Stomach (tissue), 9 donors: ENCODE data around the gene MON1A. TPM values are rescaled to one million over a fixed set of nuclear protein-coding genes. Genes with fewer than 3 reads are reported as not detected.
"Not testable (repeated sequence)": the region's sequence is repeated elsewhere in the genome, so short reads cannot be mapped to it uniquely, and the experiment has no call there.

Experiments
- DNase-seq, 2 donors: peaks; one replicate each; pipeline versions ENCODE4 v3.0.0 to v3.0.0-alpha.2; 2013 to 2019
- H3K27ac ChIP-seq, 5 donors: fragments of 200-600 bp in 4 of 5; sonication (generic) in 4 of 5; one replicate each; pipeline ENCODE4 v1.5.1; 2013 to 2019; ENCODE audit warnings: mild to moderate bottlenecking in 1 of 5, moderate library complexity in 1 of 5
- H3K27me3 ChIP-seq, 3 donors: fragments of 200-600 bp; sonication (generic); one replicate each; pipeline ENCODE4 v1.5.1; 2017 to 2019; ENCODE audit warnings: mixed run types in 1 of 3
- H3K36me3 ChIP-seq, 4 donors: fragments of 200-600 bp; sonication (generic); 1 replicate in 3 of 4; 2 replicates in 1 of 4; pipeline ENCODE4 v1.5.1; 2016 to 2019
- H3K4me1 ChIP-seq, 4 donors: fragments of 200-600 bp; sonication (generic); one replicate each; pipeline ENCODE4 v1.5.1; 2016 to 2019
- H3K4me3 ChIP-seq, 4 donors: fragments of 200-600 bp; sonication (generic) in 3 of 4; one replicate each; pipeline ENCODE4 v1.5.1; 2016 to 2019; ENCODE audit warnings: mild to moderate bottlenecking in 1 of 4
- H3K9me3 ChIP-seq, 4 donors: fragments of 200-600 bp; sonication (generic); one replicate each; pipeline ENCODE4 v1.5.1; 2016 to 2019
- CTCF ChIP-seq, 7 experiments: fragments of 450-650 bp in 4 of 7; fragments of 200-600 bp in 3 of 7; sonication (generic) in 3 of 7; IDR thresholded peaks; one replicate each; pipeline ENCODE4 v1.5.1; 2016 to 2019; ENCODE audit warnings: antibody characterized with exemption in 7 of 7, control low read depth in 2 of 7, mild to moderate bottlenecking in 1 of 7
- EP300 ChIP-seq: sonication (generic); formaldehyde crosslinking; IDR thresholded peaks from one replicate; pipeline ENCODE4 v1.6.1; 2017; ENCODE audit warnings: antibody characterized with exemption
- POLR2A ChIP-seq, 4 donors: fragments of 450-650 bp; IDR thresholded peaks; one replicate each; pipeline ENCODE4 v1.6.1; 2016; ENCODE audit warnings: antibody characterized with exemption in 4 of 4, control low read depth in 2 of 4, mild to moderate bottlenecking in 1 of 4, moderate library complexity in 1 of 4
- POLR2AphosphoS5 ChIP-seq, 3 donors: sonication (generic); formaldehyde crosslinking; IDR thresholded peaks; one replicate each; pipeline ENCODE4 v1.6.1; 2016; ENCODE audit warnings: antibody characterized with exemption in 3 of 3
- WGBS, 5 donors: extraction: QIAGEN DNeasy Blood & Tissue Kit in 3 of 5; methylation state at CpG; one replicate each; pipeline versions ENCODE4 v1.1.5 to v1.1.7; 2013 to 2018; 5-methylcytosine and 5-hydroxymethylcytosine counted together
- intact Hi-C: fragments of 100-400 bp; cut with DNase I; formaldehyde crosslinking; loops from one replicate; pipeline ENCODE4 v1.15.1; 2023; ENCODE audit warnings: low total_unique reads
- polyA plus RNA-seq, 3 donors: library from polyadenylated mRNA; stranded (reverse); fragments of 200-250 nt; gene quantifications; one replicate each; pipeline ENCODE4 v1.2.3, GENCODE V29; 2013
- total RNA-seq, 5 donors: library from RNA; depleted of rRNA; stranded (reverse); fragments of >200 nt; gene quantifications; one replicate each; pipeline versions ENCODE4 v1.1.0 to v1.2.3, GENCODE V29; 2014 to 2016
- donor health status: healthy with polysubstance abuse.
- donor health status: Bipolar disorder and iron deficiency.
- donor health status: healthy.

The MON1A gene
- total and polyA plus RNA-seq, 8 donors, result 3.9 to 33.8 (median 9.3) TPM

GRCh38 chr3:49926117-49926728, 3.4 kb downstream of the MON1A start:
- peaks cover 11 to 39% (median 23%) of the 10 kb centered on the region in 4 donors for H3K4me1 ChIP-seq
- peak overlapping the region in 1 of 5 donors; percentile 12 for H3K27ac ChIP-seq
- H3K27me3 ChIP-seq, result no peaks in the 10 kb centered on the region
- intact Hi-C loops, result no loop called here
- no peak for TF ChIP-seq CTCF (IDR thresholded peaks at IDR 0.05)
- no peak for TF ChIP-seq POLR2AphosphoS5 (IDR thresholded peaks at IDR 0.05)
- no peak for TF ChIP-seq EP300
- no peak for TF ChIP-seq POLR2A (IDR thresholded peaks at IDR 0.05)
- H3K4me3 ChIP-seq, result no peak overlapping the region
- peaks cover 0 to 16% (median 6%) of the 10 kb centered on the region in 4 donors for H3K36me3 ChIP-seq
- no peak for DNase-seq
- WGBS, 5 donors, result 69 to 87% (median 76%) methylated on average over 4 of the region's 4 CpGs
- H3K9me3 ChIP-seq, result no peaks in the 10 kb centered on the region

- WGBS, 5 donors, result 86 to 93% (median 90%) methylated on average over 2 of the region's 2 CpGs
- peaks cover 10 to 36% (median 20%) of the 10 kb centered on the region in 4 donors for H3K4me1 ChIP-seq
- no peak overlapping the region for H3K4me3 ChIP-seq
- H3K36me3 ChIP-seq, result peaks cover 0 to 16% (median 8%) of the 10 kb centered on the region in 4 donors
- TF ChIP-seq CTCF (IDR thresholded peaks at IDR 0.05) (no peak), POLR2AphosphoS5 (IDR thresholded peaks at IDR 0.05) (no peak), POLR2A (IDR thresholded peaks at IDR 0.05) (no peak)
- peak overlapping the region in 1 of 5 donors; percentile 12 for H3K27ac ChIP-seq
- H3K27me3 ChIP-seq, result no peaks in the 10 kb centered on the region
- H3K9me3 ChIP-seq, result no peaks in the 10 kb centered on the region
- intact Hi-C loops, result no loop called here
- DNase-seq, result no peak
Measured at GRCh38 chr3:49925485-49925884, 4.1 kb downstream of the MON1A start.

DNA sequence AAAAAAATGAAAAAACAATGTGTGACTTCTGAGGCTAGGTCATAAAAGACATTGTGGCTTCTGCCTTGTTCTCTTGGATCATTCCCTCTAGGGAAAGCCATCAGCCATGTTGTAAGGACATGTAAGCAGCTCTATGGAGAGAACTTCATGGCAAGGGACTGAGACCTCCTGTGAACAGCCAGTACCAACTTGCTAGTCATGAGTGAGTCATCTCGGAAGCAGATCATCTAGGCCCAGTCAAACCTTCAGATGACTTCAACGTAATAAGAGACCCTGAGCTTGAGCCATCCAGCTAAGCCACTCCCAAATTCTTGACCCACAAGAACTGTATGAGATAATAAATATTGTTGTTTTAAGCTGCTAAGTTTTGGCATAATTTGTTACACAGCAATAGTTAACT, 4.9 kb downstream of the MON1A start:
- no peaks in the 10 kb centered on the region for H3K9me3 ChIP-seq
- H3K27ac ChIP-seq, result no peak overlapping the region
- no peak for DNase-seq
- peaks cover 7 to 28% (median 12%) of the 10 kb centered on the region in 4 donors for H3K4me1 ChIP-seq
- TF ChIP-seq POLR2AphosphoS5 (IDR thresholded peaks at IDR 0.05) (no peak), POLR2A (IDR thresholded peaks at IDR 0.05) (no peak), EP300 (no peak), CTCF (IDR thresholded peaks at IDR 0.05) (no peak)
- intact Hi-C loops, result no loop called here
- WGBS, 5 donors, result 56 to 88% (median 84%) methylated on average over 2 of the region's 2 CpGs
- no peaks in the 10 kb centered on the region for H3K27me3 ChIP-seq
- H3K4me3 ChIP-seq, result no peak overlapping the region
- H3K36me3 ChIP-seq, result peaks cover 0 to 20% (median 8%) of the 10 kb centered on the region in 4 donors

DNA sequence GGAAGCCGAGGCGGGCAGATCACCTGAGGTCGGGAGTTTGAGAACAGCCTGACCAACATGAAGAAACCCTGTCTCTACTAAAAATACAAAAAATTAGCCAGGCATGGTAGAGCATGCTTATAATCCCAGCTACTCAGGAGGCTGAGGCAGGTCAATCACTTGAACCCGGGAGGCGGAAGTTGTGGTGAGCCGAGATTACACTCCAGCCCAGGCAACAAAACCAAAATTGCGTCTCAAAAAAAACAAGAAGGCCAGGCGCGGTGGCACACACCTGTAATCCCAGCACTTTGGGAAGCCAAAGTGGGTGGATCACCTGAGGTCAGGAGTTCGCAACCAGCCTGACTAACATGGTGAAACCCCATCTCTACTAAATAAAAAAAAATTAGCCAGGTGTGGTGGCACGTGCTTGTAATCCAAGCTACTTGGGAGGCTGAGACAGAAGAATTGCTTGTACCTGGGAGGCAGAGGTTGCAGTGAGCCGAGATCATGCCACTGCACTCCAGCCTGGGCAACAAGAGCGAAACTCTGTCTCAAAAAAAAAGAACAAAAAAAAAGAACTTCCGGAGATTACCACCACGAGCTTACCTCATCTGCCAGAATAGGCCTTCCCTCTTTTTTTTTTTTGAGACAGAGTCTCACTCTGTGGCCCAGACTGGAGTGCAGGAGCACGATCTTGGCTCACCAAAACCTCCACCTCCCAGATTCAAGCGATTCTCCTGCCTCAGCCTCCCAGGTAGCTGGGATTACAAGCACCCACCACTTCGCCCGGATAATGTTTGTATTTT, 11.6 kb downstream of the MON1A start:
- peaks cover 0 to 16% (median 6%) of the 10 kb centered on the region in 4 donors for H3K4me1 ChIP-seq
- intact Hi-C loops, DNase-seq, H3K9me3 ChIP-seq, H3K4me3 ChIP-seq, H3K27me3 ChIP-seq, H3K27ac ChIP-seq: not testable (repeated sequence)
- peaks cover 0 to 14% (median 3%) of the 10 kb centered on the region in 4 donors for H3K36me3 ChIP-seq
- 84 to 97% (median 93%) methylated on average over 19 of the region's 19 CpGs for WGBS, 5 donors
